Measurements from ENCODE around the gene CHMP1B. TPM values are rescaled to one million over a fixed set of nuclear protein-coding genes. Genes with fewer than 3 reads are reported as not detected.
"Not testable (repeated sequence)": the region's sequence is repeated elsewhere in the genome, so short reads cannot be mapped to it uniquely, and the experiment has no call there.

Gene CHMP1B
- polyA plus RNA-seq, 1 donor = 48.2 TPM

GRCh38 chr18:11882636-11883035, 31.4 kb downstream of the CHMP1B start:
- Histone ChIP-seq H3K27ac (ENCODE audit: low read length) (no peak overlapping the region), H3K4me3 (ENCODE audit: low read length) (no peak overlapping the region), H3K4me1 (ENCODE audit: control insufficient read depth, insufficient read depth, low read length) (peaks cover 27% of the 10 kb centered on the region), H3K9me3 (ENCODE audit: control insufficient read depth, low read depth, low read length) (no peaks in the 10 kb centered on the region), H3K36me3 (ENCODE audit: control insufficient read depth, insufficient read depth, low read length) (peaks cover 26% of the 10 kb centered on the region), H3K27me3 (ENCODE audit: control insufficient read depth, insufficient read depth, low read length) (no peaks in the 10 kb centered on the region)
- DNase-seq = no peak
- no CpG with 5 or more reads among the region's 4 CpGs for WGBS (ENCODE audit: insufficient coverage, low lambda C conversion rate)

GRCh38 chr18:11883153-11883552, 31.9 kb downstream of the CHMP1B start:
- Histone ChIP-seq H3K9me3 (ENCODE audit: control insufficient read depth, low read depth, low read length) (no peaks in the 10 kb centered on the region), H3K27ac (ENCODE audit: low read length) (no peak overlapping the region), H3K27me3 (ENCODE audit: control insufficient read depth, insufficient read depth, low read length) (no peaks in the 10 kb centered on the region), H3K36me3 (ENCODE audit: control insufficient read depth, insufficient read depth, low read length) (peaks cover 26% of the 10 kb centered on the region), H3K4me3 (ENCODE audit: low read length) (no peak overlapping the region), H3K4me1 (ENCODE audit: control insufficient read depth, insufficient read depth, low read length) (peaks cover 32% of the 10 kb centered on the region)
- WGBS (ENCODE audit: insufficient coverage, low lambda C conversion rate) = no CpG with 5 or more reads among the region's 1 CpG
- no peak for DNase-seq

GRCh38 chr18:11884396-11885030, 33.3 kb downstream of the CHMP1B start:
- H3K27ac ChIP-seq (ENCODE audit: low read length) = peak overlapping the region; percentile 55
- no peak for DNase-seq
- no peaks in the 10 kb centered on the region for H3K9me3 ChIP-seq (ENCODE audit: control insufficient read depth, low read depth, low read length)
- peaks cover 29% of the 10 kb centered on the region for H3K36me3 ChIP-seq (ENCODE audit: control insufficient read depth, insufficient read depth, low read length)
- no peaks in the 10 kb centered on the region for H3K27me3 ChIP-seq (ENCODE audit: control insufficient read depth, insufficient read depth, low read length)
- WGBS (ENCODE audit: insufficient coverage, low lambda C conversion rate) = no CpG with 5 or more reads among the region's 12 CpGs
- H3K4me1 ChIP-seq (ENCODE audit: control insufficient read depth, insufficient read depth, low read length) = peaks cover 37% of the 10 kb centered on the region
- no peak overlapping the region for H3K4me3 ChIP-seq (ENCODE audit: low read length)

- Histone ChIP-seq H3K4me1 (ENCODE audit: control insufficient read depth, insufficient read depth, low read length) (peaks cover 37% of the 10 kb centered on the region), H3K4me3 (ENCODE audit: low read length) (no peak overlapping the region), H3K27ac (ENCODE audit: low read length) (peak overlapping the region; percentile 55), H3K9me3 (ENCODE audit: control insufficient read depth, low read depth, low read length) (no peaks in the 10 kb centered on the region), H3K36me3 (ENCODE audit: control insufficient read depth, insufficient read depth, low read length) (peaks cover 35% of the 10 kb centered on the region), H3K27me3 (ENCODE audit: control insufficient read depth, insufficient read depth, low read length) (no peaks in the 10 kb centered on the region)
- 93% methylated on average over 3 of the region's 22 CpGs for WGBS (ENCODE audit: insufficient coverage, low lambda C conversion rate)
- peak; percentile 69 to 79 for DNase-seq
These were observed 34.2 kb downstream of the CHMP1B start for GRCh38 chr18:11885278-11885947.

- no CpG with 5 or more reads among the region's 19 CpGs for WGBS (ENCODE audit: insufficient coverage, low lambda C conversion rate)
- no peaks in the 10 kb centered on the region for H3K9me3 ChIP-seq (ENCODE audit: control insufficient read depth, low read depth, low read length)
- no peak overlapping the region for H3K4me3 ChIP-seq (ENCODE audit: low read length)
- H3K36me3 ChIP-seq (ENCODE audit: control insufficient read depth, insufficient read depth, low read length) = peaks cover 38% of the 10 kb centered on the region
- H3K27ac ChIP-seq (ENCODE audit: low read length) = peak overlapping the region; percentile 34
- peaks cover 37% of the 10 kb centered on the region for H3K4me1 ChIP-seq (ENCODE audit: control insufficient read depth, insufficient read depth, low read length)
- DNase-seq = no peak
- no peaks in the 10 kb centered on the region for H3K27me3 ChIP-seq (ENCODE audit: control insufficient read depth, insufficient read depth, low read length)
These were observed 35.4 kb downstream of the CHMP1B start for GRCh38 chr18:11886577-11887110.

GRCh38 chr18:11887328-11888128, 36.3 kb downstream of the CHMP1B start:
- H3K4me1 ChIP-seq (ENCODE audit: control insufficient read depth, insufficient read depth, low read length) = peaks cover 37% of the 10 kb centered on the region
- H3K27ac ChIP-seq (ENCODE audit: low read length) = peak overlapping the region; percentile 34
- H3K9me3 ChIP-seq (ENCODE audit: control insufficient read depth, low read depth, low read length) = no peaks in the 10 kb centered on the region
- H3K4me3 ChIP-seq (ENCODE audit: low read length) = no peak overlapping the region
- no peaks in the 10 kb centered on the region for H3K27me3 ChIP-seq (ENCODE audit: control insufficient read depth, insufficient read depth, low read length)
- WGBS (ENCODE audit: insufficient coverage, low lambda C conversion rate) = 33% methylated on average over 1 of the region's 8 CpGs
- peak; percentile 21 to 45 for DNase-seq
- peaks cover 39% of the 10 kb centered on the region for H3K36me3 ChIP-seq (ENCODE audit: control insufficient read depth, insufficient read depth, low read length)

GRCh38 chr18:11888726-11889125, 37.5 kb downstream of the CHMP1B start:
- WGBS (ENCODE audit: insufficient coverage, low lambda C conversion rate) = no CpG with 5 or more reads among the region's 2 CpGs
- Histone ChIP-seq H3K36me3 (ENCODE audit: control insufficient read depth, insufficient read depth, low read length) (peaks cover 47% of the 10 kb centered on the region), H3K4me3 (ENCODE audit: low read length) (no peak overlapping the region)

GRCh38 chr18:11889284-11889683, 38.1 kb downstream of the CHMP1B start:
- H3K27me3 ChIP-seq (ENCODE audit: control insufficient read depth, insufficient read depth, low read length) = no peaks in the 10 kb centered on the region

More at GRCh38 chr18:11888726-11889125, 37.5 kb downstream of the CHMP1B start:
- Histone ChIP-seq H3K4me1 (ENCODE audit: control insufficient read depth, insufficient read depth, low read length) (peaks cover 37% of the 10 kb centered on the region), H3K27ac (ENCODE audit: low read length) (no peak overlapping the region), H3K27me3 (ENCODE audit: control insufficient read depth, insufficient read depth, low read length) (no peaks in the 10 kb centered on the region), H3K9me3 (ENCODE audit: control insufficient read depth, low read depth, low read length) (no peaks in the 10 kb centered on the region)
- no peak for DNase-seq

GRCh38 chr18:11891737-11892136, 40.5 kb downstream of the CHMP1B start:
- peaks cover 42% of the 10 kb centered on the region for H3K36me3 ChIP-seq (ENCODE audit: control insufficient read depth, insufficient read depth, low read length)

More at GRCh38 chr18:11889284-11889683, 38.1 kb downstream of the CHMP1B start:
- Histone ChIP-seq H3K4me3 (ENCODE audit: low read length) (no peak overlapping the region), H3K9me3 (ENCODE audit: control insufficient read depth, low read depth, low read length) (no peaks in the 10 kb centered on the region), H3K36me3 (ENCODE audit: control insufficient read depth, insufficient read depth, low read length) (peaks cover 41% of the 10 kb centered on the region), H3K27ac (ENCODE audit: low read length) (no peak overlapping the region), H3K4me1 (ENCODE audit: control insufficient read depth, insufficient read depth, low read length) (peaks cover 37% of the 10 kb centered on the region)
- no CpG with 5 or more reads among the region's 5 CpGs for WGBS (ENCODE audit: insufficient coverage, low lambda C conversion rate)
- DNase-seq = no peak

GRCh38 chr18:11892438-11892837, 41.2 kb downstream of the CHMP1B start:
- Histone ChIP-seq H3K4me1 (ENCODE audit: control insufficient read depth, insufficient read depth, low read length) (peaks cover 11% of the 10 kb centered on the region), H3K36me3 (ENCODE audit: control insufficient read depth, insufficient read depth, low read length) (peaks cover 37% of the 10 kb centered on the region)
- H3K27ac ChIP-seq (ENCODE audit: low read length); H3K9me3 ChIP-seq (ENCODE audit: control insufficient read depth, low read depth, low read length); DNase-seq; H3K27me3 ChIP-seq (ENCODE audit: control insufficient read depth, insufficient read depth, low read length); H3K4me3 ChIP-seq (ENCODE audit: low read length): not testable (repeated sequence)
- 100% methylated on average over 1 of the region's 7 CpGs for WGBS (ENCODE audit: insufficient coverage, low lambda C conversion rate)

More at GRCh38 chr18:11891737-11892136, 40.5 kb downstream of the CHMP1B start:
- DNase-seq = no peak
- H3K4me3 ChIP-seq (ENCODE audit: low read length) = no peak overlapping the region
- H3K27me3 ChIP-seq (ENCODE audit: control insufficient read depth, insufficient read depth, low read length) = no peaks in the 10 kb centered on the region
- H3K9me3 ChIP-seq (ENCODE audit: control insufficient read depth, low read depth, low read length) = no peaks in the 10 kb centered on the region
- no peak overlapping the region for H3K27ac ChIP-seq (ENCODE audit: low read length)
- peaks cover 18% of the 10 kb centered on the region for H3K4me1 ChIP-seq (ENCODE audit: control insufficient read depth, insufficient read depth, low read length)
- WGBS (ENCODE audit: insufficient coverage, low lambda C conversion rate) = no CpG with 5 or more reads among the region's 9 CpGs

Measured in large intestine (tissue), 3 donors.